Activated CD8-positive, alpha-beta memory T cell treated with anti-CD3 and anti-CD28 coated beads, Interleukin-2, amount 50 U/mL, for 4 hours (primary cell): Measurements from ENCODE around the gene C6orf89.

Experiments used
- DNase-seq: peaks from one replicate; pipeline ENCODE4 v3.0.0-alpha.2; 2020

Gene C6orf89, protein sequence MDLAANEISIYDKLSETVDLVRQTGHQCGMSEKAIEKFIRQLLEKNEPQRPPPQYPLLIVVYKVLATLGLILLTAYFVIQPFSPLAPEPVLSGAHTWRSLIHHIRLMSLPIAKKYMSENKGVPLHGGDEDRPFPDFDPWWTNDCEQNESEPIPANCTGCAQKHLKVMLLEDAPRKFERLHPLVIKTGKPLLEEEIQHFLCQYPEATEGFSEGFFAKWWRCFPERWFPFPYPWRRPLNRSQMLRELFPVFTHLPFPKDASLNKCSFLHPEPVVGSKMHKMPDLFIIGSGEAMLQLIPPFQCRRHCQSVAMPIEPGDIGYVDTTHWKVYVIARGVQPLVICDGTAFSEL

DNA sequence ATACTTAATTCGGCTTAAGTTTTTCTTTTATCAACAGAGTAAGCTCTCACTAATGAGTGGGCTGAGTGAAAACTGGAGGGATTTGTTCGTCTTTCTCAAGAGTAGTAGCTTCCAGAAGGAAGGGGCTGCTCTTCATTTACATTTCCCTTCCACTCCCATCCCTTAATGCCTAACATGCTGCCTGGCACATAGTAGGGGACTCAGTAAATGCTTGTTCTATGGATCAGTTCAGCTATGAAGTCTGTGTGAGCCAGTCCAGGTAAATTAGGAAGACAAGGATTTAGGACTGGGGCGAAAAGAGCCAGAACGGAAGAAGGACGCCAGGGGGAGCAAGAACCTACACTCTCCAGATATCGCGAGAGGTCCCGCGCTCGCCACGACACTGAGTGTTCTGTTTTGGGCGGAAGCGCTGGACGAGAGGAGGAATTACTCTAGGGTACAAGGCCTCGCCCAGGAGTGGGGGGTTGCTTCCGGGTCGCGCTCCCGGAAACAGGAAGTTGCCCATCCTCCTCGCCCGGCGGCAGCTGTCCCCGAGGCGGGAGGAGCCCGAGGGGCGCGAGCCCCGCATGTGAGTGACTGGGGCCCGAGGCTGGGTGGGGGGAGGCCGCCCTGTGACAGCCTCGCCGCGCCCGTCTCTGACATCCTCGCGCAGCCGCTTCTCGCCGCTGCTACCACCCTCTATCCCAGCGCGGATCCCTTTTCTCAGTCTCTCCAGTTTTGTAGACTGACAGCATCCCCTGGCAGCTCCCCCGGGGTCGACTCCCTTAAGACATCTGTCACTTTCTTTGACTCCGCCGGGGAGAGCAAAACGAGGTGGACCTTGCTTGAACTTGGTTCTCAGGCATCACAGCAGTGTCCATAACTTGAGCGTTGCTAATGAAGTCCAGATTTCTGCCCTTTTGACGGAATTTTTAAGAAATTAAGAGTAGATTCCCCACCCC is at the start of gene C6orf89:
TSS of gene C6orf89 (plus strand) at position 492 of the 941 bp plus-strand sequence. CDS start 13,493 bp downstream, outside the sequence.
- DNase-seq, result peak; percentile 97

GRCh38 chr6:36836111-36837021 is 49.4 kb upstream of the C6orf89 start:
- no peak for DNase-seq

DNA sequence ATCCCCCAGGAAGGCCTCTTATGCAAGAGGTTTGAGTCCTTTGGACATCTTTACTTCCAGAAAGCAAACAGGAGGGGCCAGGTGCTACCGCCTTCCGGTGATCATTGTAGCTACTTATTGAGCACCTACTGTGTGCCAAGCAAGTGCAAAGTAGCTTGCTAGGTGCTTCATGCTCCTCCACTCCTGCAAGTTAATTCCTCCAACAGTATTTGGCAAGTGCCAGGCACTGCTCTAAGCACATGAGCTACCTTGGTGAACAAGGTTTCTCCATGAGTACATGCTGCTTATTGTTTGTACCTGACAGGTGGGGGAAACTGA is 48.8 kb upstream of the C6orf89 start:
- DNase-seq, result no peak

DNA sequence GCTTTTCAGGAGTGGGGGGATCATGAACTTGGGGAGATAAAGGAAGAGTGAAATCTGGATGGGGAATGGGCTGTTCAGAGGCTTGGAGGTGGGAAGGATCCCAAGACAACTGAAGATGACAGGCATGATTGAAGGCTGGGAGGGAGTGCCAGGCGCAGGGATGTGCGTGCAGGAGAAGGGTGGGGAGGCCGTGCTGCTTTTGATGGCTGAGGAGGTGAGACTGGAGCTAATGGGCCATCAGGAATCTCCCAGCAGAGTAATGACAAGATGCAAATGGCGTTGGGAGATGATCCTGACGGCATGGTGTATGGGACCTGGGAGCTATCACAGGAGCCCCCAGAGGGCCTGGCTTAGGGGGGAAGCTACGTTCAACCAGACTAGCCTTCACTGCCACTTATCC is 48.1 kb upstream of the C6orf89 start:
- no peak for DNase-seq

DNA sequence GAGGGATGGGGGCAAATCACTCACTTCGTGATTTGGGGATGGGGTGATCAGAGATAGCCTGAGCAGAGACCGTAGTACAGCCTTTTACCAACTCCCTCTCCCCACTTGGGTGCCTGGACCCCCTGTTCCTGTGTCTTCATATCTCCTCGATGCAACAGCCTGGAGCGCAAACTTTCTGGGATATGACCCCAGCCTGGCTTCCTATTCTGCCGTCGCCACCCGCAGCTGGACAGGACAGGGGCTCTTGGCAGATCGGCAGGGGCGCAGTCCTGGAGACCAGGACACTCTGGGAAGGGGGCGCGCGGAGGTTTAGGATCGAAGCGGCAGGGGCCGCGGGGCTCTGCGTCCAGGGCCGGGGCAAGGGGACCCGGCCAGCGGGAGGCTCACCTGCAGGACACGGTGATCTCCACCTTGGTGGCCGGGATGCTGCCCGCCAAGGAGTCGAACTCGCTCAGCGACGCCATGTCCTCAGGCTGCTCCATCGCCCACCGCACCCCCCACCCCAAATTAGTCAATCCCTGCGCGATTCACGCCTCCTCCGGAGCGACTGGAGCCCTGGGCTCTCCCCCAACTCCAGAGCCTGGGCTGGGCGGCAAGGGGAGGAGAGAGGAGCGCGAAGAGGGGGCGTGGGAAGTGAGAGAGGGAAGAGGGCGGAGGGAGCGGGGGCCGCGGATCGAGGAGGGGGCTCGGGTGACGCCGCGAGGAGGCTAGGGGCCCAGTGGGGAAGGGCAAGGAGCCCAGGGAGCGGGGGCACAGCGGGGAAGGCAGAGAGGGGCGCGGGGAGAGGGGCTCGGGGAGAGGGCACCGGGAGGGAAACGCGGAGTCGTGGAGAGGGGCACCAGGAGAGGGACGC is 46.6 kb upstream of the C6orf89 start, which contains the start of gene CPNE5:
TSS of gene CPNE5 (minus strand) at position 549 of the 853 bp plus-strand sequence. CDS start at position 482, 67 bp downstream.
- no peak for DNase-seq

DNA sequence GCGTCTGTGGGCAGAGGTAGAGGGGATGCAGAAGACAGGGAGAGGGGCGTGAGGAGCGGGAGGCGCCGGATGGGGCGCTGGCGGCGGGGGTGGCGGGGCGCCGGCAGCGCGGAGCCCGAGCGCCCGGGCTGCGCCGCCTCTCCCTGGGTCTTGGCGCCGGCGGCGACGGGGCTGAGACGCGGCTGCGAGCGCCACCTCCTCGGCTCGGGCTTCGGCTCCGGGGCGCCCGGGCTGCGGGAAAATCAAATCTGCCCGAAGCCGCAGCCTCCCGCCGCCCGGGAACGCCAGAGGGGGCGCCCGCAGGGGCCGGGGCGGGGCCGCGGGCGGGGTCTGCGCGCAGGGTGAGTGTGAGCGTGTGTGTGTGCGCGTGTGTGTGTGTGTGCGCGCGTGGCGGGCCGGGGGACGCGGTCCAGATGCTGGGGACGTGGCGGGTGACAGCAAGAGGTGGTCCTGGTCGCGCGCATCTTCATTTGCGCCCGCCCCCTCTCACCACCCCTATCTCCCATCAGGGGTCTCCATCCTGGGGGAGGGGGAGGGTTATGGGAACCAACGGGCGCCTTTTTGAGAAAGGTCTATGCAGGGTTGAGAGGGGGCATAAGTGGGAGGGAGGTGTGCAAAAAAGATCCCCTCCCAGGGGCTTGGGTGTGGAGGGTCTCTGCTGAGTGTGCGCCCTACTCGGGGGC is 45.9 kb upstream of the C6orf89 start:
- DNase-seq, result peak; percentile 44

DNA sequence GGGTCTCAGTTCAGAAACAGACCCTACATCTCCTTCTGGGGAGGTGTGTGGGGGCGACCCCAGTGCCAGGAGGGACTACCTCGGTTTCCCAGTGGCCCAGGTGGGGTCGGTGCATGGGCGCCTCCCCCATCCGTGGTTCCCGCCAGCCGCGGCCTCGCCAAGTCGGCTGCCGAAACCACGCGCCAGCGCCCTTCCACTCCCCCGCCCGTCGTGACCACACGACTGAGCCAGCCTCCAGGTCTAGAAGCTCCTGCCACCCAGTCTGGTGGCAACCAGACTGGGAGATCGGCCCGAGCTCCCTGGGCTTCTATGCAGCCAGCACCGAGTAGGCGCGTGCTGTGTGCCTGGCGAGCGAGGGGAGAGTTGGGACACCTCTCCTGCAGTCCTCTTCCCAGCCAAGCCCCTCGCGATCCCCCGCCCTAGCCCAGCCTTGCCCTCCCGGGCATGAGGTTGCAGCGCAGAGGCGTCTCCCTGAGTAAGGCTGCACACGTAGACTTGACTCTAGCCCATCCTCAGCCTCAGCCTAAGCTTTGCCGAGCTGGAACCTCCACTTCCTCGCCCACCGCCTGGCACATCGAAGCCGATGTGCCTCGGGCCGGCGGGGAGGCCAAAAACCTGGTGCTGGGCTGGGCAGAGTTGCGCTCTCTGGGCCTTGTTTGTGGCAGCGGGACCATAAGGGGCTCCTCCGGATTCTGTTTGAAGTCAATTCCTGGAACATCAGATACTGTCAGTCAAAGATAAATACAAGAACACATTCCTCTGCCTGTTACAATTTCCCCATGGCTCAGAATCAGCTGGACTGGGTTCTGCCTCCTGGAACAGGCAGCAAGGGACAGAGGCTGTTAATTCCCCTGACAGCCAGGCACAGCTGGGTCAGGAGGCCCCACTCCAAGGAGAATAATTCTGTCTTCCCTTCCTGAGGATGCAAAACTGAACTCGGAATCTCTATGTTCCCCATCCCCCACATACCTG is 45.0 kb upstream of the C6orf89 start:
- DNase-seq, result peak; percentile 38

GRCh38 chr6:36841756-36842155 is 44.0 kb upstream of the C6orf89 start:
- no peak for DNase-seq

GRCh38 chr6:36843170-36843569 is 42.6 kb upstream of the C6orf89 start:
- DNase-seq, result no peak

- DNase-seq, result no peak
These were observed 41.3 kb upstream of the C6orf89 start for GRCh38 chr6:36844232-36845170.

DNA sequence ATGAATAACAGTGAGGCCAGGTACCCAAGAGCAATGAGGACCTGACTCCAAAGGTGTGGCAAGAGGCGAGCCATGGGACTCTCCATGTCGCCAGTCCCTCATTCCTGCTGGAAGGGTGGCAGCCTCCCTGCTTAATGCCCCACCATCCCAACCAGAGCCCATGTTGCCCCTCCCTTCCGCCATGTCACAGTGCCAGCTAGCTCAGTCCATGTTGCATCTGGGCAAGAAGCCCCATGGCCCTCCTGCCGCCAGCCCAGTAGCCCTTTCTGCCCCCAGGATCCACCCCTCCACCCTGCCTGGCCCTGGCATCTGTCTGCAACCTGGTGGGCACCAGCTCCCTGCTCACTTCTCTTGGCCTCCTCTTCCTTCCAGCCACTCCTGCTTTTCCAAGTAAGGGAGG is 40.5 kb upstream of the C6orf89 start:
- DNase-seq, result no peak

- DNase-seq, result no peak
These were observed 38.6 kb upstream of the C6orf89 start for GRCh38 chr6:36847152-36847551.

- no peak for DNase-seq
These were observed 37.8 kb upstream of the C6orf89 start for GRCh38 chr6:36847991-36848390.

DNA sequence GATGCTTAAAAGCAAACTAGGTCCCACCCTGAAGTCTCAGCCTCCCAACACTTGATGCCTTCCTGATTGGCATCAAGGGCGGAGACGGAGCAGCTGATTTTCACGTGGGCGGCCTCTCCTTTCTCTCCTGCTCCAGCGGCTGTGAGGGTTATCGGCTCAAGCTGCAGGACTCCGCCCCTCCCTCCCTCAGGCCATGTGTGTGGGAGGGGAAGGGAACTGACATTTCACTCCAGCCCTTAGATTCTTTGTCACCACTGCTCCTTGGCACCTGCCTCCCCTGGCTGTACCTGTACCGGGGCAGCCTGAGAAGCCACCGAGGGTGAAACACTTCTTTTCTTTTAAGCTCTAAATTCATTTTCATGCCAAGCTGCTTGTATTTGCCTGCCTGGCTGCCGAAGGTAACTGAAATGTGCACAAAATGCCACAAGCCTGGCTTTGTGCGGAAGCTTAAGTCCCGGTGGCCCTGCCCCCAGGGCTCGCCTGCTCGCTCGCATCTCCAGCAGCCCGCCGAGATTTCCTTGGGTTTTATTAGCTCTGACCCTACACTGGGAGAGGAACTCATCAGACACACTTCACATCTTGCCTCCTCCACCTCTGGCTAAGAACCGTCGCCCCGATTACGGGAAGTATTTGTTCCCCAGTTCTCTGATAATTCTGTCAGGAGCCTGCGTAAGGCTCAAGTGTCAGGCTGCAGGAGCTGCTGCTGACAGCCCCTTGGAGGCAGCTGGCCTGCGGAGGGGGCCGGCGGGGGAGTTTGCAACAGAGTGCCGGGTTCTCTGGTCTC is 36.9 kb upstream of the C6orf89 start:
- DNase-seq, result no peak

DNA sequence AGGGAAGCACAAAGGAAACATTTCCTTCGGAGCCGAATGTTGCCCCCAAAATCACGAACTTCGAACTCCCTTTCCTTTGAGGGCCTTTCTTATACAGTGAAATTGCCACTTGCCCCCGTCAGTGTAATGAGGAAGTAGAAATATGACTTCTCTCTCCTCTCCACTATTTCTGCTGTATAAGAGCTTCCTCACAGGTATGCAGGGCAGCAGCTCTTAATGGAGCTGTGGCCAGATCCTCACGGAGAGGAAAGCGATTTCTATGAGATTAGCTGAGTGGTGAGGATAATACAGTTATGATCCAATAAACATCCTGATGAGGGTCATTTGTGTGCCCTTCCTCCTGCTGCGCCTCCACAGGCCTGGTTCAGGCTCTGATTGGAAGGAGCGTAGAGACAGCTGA is 35.7 kb upstream of the C6orf89 start:
- no peak for DNase-seq

GRCh38 chr6:36851149-36851614 is 34.6 kb upstream of the C6orf89 start:
- DNase-seq, result no peak

DNA sequence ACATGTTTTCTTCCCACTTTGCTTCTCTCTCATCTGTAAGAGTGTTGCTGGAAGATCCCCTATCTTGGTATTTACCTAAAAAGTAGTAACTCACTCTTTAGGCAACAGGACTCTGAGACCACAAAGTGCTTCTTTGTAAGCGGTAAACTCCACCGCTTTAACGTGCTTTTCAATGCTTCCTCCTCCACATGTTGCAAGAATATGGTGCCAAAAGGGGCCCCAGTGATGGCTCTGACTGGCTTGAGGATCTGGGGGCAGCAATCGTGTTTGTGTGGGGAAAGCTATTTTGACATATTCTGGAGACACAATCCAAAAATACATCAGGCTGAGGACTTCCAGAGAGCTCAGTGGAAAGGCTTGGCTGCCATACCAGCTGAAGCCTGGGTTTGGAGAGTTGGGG is 34.1 kb upstream of the C6orf89 start:
- no peak for DNase-seq
